Suprapubic skin (tissue), 4 donors: ENCODE results near the gene SHROOM4. TPM values are rescaled to one million over a fixed set of nuclear protein-coding genes. Genes with fewer than 3 reads are reported as not detected.

Experiments used
- DNase-seq, 2 donors: peaks; one replicate each; pipeline ENCODE4 v3.0.0-alpha.2; 2019; ENCODE audit warnings: low spot score in 2 of 2
- H3K27ac ChIP-seq: fragments of 200-600 bp; sonication (generic); one replicate; pipeline ENCODE4 v1.5.1; 2019
- H3K27me3 ChIP-seq: fragments of 200-600 bp; sonication (generic); one replicate; pipeline ENCODE4 v1.5.1; 2019
- H3K36me3 ChIP-seq: fragments of 200-600 bp; sonication (generic); one replicate; pipeline ENCODE4 v1.5.1; 2019
- H3K4me1 ChIP-seq: fragments of 200-600 bp; sonication (generic); one replicate; pipeline ENCODE4 v1.5.1; 2019
- H3K4me3 ChIP-seq: fragments of 200-600 bp; sonication (generic); one replicate; pipeline ENCODE4 v1.5.1; 2019; ENCODE audit warnings: mild to moderate bottlenecking
- H3K9me3 ChIP-seq: fragments of 200-600 bp; sonication (generic); one replicate; pipeline ENCODE4 v1.5.1; 2019
- EP300 ChIP-seq: sonication (generic); formaldehyde crosslinking; IDR thresholded peaks from one replicate; pipeline ENCODE4 v1.6.1; 2017; ENCODE audit warnings: antibody characterized with exemption
- POLR2A ChIP-seq, 2 donors: fragments of 450-650 bp; IDR thresholded peaks; one replicate each; pipeline ENCODE4 v1.6.1; 2017; ENCODE audit warnings: antibody characterized with exemption in 2 of 2, mild to moderate bottlenecking in 2 of 2, moderate library complexity in 2 of 2
- POLR2AphosphoS5 ChIP-seq, 3 donors: sonication (generic); formaldehyde crosslinking; IDR thresholded peaks; one replicate each; pipeline ENCODE4 v1.6.1; 2017; ENCODE audit warnings: antibody characterized with exemption in 3 of 3
- WGBS: methylation state at CpG from one replicate; pipeline ENCODE4 v1.1.5; 2018; 5-methylcytosine and 5-hydroxymethylcytosine counted together
- total RNA-seq, 4 donors: library from RNA; depleted of rRNA; stranded (reverse); fragments of >200 nt; gene quantifications; one replicate each; pipeline ENCODE4 v1.1.0, GENCODE V29; 2016
- TF ChIP-seq, protein P1 (sequence below), 2 donors: fragments of 200-600 bp in 1 of 2; fragments of 450-650 bp in 1 of 2; sonication (generic) in 1 of 2; IDR thresholded peaks; one replicate each; pipeline ENCODE4 v1.5.1; 2016 to 2019; ENCODE audit warnings: antibody characterized with exemption in 2 of 2, mild to moderate bottlenecking in 1 of 2, moderate library complexity in 1 of 2

Gene SHROOM4
- total RNA-seq, 4 donors from 2014 or later, result 2.3 to 10.0 (median 4.4) TPM

- no peaks in the 10 kb centered on the region for H3K9me3 ChIP-seq
- no peaks in the 10 kb centered on the region for H3K4me1 ChIP-seq
- peaks cover 5% of the 10 kb centered on the region for H3K36me3 ChIP-seq
- H3K27ac ChIP-seq, result no peak overlapping the region
- H3K4me3 ChIP-seq, result no peak overlapping the region
- H3K27me3 ChIP-seq, result no peaks in the 10 kb centered on the region
- TF ChIP-seq EP300 (no peak), POLR2AphosphoS5 (IDR thresholded peaks at IDR 0.05) (no peak), POLR2A (IDR thresholded peaks at IDR 0.05) (no peak)
- TF ChIP-seq, protein P1, sequence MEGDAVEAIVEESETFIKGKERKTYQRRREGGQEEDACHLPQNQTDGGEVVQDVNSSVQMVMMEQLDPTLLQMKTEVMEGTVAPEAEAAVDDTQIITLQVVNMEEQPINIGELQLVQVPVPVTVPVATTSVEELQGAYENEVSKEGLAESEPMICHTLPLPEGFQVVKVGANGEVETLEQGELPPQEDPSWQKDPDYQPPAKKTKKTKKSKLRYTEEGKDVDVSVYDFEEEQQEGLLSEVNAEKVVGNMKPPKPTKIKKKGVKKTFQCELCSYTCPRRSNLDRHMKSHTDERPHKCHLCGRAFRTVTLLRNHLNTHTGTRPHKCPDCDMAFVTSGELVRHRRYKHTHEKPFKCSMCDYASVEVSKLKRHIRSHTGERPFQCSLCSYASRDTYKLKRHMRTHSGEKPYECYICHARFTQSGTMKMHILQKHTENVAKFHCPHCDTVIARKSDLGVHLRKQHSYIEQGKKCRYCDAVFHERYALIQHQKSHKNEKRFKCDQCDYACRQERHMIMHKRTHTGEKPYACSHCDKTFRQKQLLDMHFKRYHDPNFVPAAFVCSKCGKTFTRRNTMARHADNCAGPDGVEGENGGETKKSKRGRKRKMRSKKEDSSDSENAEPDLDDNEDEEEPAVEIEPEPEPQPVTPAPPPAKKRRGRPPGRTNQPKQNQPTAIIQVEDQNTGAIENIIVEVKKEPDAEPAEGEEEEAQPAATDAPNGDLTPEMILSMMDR (IDR thresholded peaks at IDR 0.05), result no peak
- DNase-seq, result no peak
These were observed 219.2 kb downstream of the SHROOM4 start for GRCh38 chrX:50594788-50595187.

DNA sequence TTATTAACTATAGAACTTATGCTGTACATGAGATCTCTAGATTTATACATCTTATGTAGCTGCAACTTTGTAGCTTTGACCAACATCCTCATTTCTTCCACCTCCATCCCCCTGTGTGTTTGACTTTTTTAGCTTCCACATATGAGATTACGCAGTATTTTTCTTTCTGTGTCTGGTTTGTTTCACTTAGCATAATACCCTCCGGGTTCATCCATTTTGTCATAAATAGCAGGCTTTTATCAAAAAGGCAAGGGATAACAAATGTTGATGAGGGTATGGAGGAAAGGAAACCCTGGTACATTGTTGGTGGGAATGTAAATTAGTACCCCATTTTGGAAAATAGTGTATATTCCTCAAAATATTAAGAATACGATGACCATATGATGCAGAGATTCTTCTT, 227.0 kb downstream of the SHROOM4 start:
- Histone ChIP-seq H3K27me3 (no peaks in the 10 kb centered on the region), H3K27ac (no peak overlapping the region)
- WGBS, result 85% methylated on average over 3 of the region's 3 CpGs

DNA sequence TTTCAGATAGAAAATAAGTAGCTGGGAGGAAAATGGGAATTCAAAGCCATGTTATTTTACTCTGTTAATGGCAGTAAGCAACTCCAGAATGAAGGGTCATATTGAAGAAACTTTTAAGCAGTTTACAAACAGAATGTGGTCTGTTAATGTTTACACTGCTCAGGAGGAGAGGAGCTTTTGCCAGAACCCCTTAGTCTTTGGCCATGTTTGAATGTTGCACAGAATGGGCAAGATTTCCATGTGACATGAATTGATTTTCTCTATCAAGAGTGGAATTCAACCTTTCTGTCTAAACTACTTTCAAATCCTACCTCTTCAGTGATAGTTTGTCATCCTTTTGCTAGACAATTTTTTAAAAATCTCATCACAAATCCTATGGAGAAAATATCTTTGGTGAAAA, 227.6 kb downstream of the SHROOM4 start:
- no peak for TF ChIP-seq POLR2A (IDR thresholded peaks at IDR 0.05)
- TF ChIP-seq EP300, result no peak
- TF ChIP-seq, protein P1 (IDR thresholded peaks at IDR 0.05), result no peak
- TF ChIP-seq POLR2AphosphoS5 (IDR thresholded peaks at IDR 0.05), result no peak

More for the DNA sequence above, 227.0 kb downstream of the SHROOM4 start:
- Histone ChIP-seq H3K9me3 (no peaks in the 10 kb centered on the region), H3K36me3 (no peaks in the 10 kb centered on the region), H3K4me3 (no peak overlapping the region), H3K4me1 (no peaks in the 10 kb centered on the region)
- DNase-seq, result no peak
- TF ChIP-seq POLR2AphosphoS5 (IDR thresholded peaks at IDR 0.05), result no peak
- TF ChIP-seq POLR2A (IDR thresholded peaks at IDR 0.05), result no peak
- no peak for TF ChIP-seq EP300
- TF ChIP-seq, protein P1 (IDR thresholded peaks at IDR 0.05), result no peak

DNA sequence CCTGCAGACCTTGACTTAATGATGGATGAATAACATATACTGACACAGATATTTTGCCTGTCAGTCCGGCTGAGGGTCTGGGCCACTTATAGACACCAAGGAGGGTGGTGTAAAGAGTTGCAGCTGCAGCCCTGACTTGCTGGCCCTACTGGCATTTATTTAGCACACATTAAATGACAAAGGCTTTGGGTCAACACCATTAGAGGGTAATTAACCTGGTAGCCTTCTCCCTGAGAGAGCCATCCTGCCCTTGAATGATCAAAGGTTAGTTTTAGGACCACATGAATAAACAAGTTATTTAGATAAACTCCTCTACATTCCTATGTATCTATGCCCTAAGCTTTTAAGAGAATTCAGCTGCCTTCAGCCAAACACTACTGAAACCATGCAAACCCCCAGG, 232.6 kb downstream of the SHROOM4 start:
- no peak for DNase-seq
- H3K27me3 ChIP-seq, result no peaks in the 10 kb centered on the region
- no peaks in the 10 kb centered on the region for H3K36me3 ChIP-seq
- H3K4me1 ChIP-seq, result no peaks in the 10 kb centered on the region
- H3K27ac ChIP-seq, result no peak overlapping the region
- no peak overlapping the region for H3K4me3 ChIP-seq
- H3K9me3 ChIP-seq, result no peaks in the 10 kb centered on the region
- 53% methylated on average over 1 of the region's 1 CpG for WGBS
- TF ChIP-seq, protein P1 (IDR thresholded peaks at IDR 0.05), result no peak
- no peak for TF ChIP-seq POLR2AphosphoS5 (IDR thresholded peaks at IDR 0.05)
- TF ChIP-seq POLR2A (IDR thresholded peaks at IDR 0.05), result no peak
- TF ChIP-seq EP300, result no peak

More for the DNA sequence above, 227.6 kb downstream of the SHROOM4 start:
- Histone ChIP-seq H3K27ac (no peak overlapping the region), H3K9me3 (no peaks in the 10 kb centered on the region), H3K4me1 (no peaks in the 10 kb centered on the region), H3K4me3 (no peak overlapping the region), H3K36me3 (no peaks in the 10 kb centered on the region), H3K27me3 (no peaks in the 10 kb centered on the region)
- no peak for DNase-seq

DNA sequence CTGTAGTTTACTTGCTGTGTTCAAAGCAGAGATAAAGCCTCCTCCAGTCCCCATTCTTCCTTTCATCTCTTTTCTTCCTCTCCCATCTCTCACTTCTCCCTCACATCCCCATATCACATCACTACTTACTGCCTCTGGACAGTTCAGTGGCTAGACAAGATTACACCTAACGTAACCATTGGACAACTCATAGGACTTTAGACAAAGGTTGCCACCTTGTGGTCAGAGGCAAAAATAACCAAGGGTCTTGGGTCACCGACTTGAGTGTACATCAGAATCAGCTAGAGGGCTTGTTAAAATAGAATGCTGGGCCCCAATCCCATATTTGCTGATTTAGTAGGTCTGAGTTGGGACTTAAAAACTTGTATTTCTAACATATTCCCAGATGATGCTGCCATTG, 234.0 kb downstream of the SHROOM4 start:
- Histone ChIP-seq H3K4me3 (no peak overlapping the region), H3K27me3 (no peaks in the 10 kb centered on the region), H3K36me3 (no peaks in the 10 kb centered on the region), H3K9me3 (no peaks in the 10 kb centered on the region), H3K4me1 (no peaks in the 10 kb centered on the region), H3K27ac (no peak overlapping the region)
- no peak for TF ChIP-seq POLR2A (IDR thresholded peaks at IDR 0.05)
- TF ChIP-seq, protein P1 (IDR thresholded peaks at IDR 0.05), result peak in 1 of 2 donors; percentile 14
- WGBS, result 6% methylated on average over 2 of the region's 2 CpGs
- no peak for DNase-seq
